Psoas muscle (tissue), 8 donors: ENCODE results near the gene CD79A. TPM values are rescaled to one million over a fixed set of nuclear protein-coding genes. Genes with fewer than 3 reads are reported as not detected.

ENCODE experiments used
- ATAC-seq, 4 donors: fragments of 200-7000 bp; cut with Tn5 transposase; one replicate each; pipeline ENCODE4 v1.9.1; 2020; ENCODE audit warnings: moderate library complexity in 3 of 4, mild to moderate bottlenecking in 2 of 4
- DNase-seq, 2 donors: peaks; one replicate each; pipeline ENCODE4 v3.0.0-alpha.2; 2020
- H3K27ac ChIP-seq: fragments of 200-600 bp; one replicate; pipeline ENCODE4 v1.8.0; 2022
- H3K27me3 ChIP-seq, 3 donors: fragments of 200-600 bp in 1 of 3; one replicate each; pipeline versions ENCODE4 v1.6.1 to v1.8.0; 2013 to 2022; ENCODE audit warnings: low read length in 2 of 3, mild to moderate bottlenecking in 2 of 3, moderate library complexity in 1 of 3; ENCODE audit not compliant: insufficient read depth in 3 of 3
- H3K36me3 ChIP-seq, 2 donors: fragments of 200-600 bp in 1 of 2; one replicate each; pipeline versions ENCODE4 v1.6.1 to v1.8.0; 2013 to 2022; ENCODE audit warnings: low read depth in 1 of 2, mild to moderate bottlenecking in 1 of 2, moderate library complexity in 1 of 2; ENCODE audit not compliant: insufficient read depth in 1 of 2
- H3K4me1 ChIP-seq: fragments of 200-600 bp; one replicate; pipeline ENCODE4 v1.8.0; 2022
- H3K4me3 ChIP-seq: fragments of 200-600 bp; one replicate; pipeline ENCODE4 v1.8.0; 2022; ENCODE audit warnings: mild to moderate bottlenecking
- H3K9me3 ChIP-seq: fragments of 200-600 bp; one replicate; pipeline ENCODE4 v1.8.0; 2022
- WGBS, 3 donors: extraction: QIAGEN DNeasy Blood & Tissue Kit; methylation state at CpG; one replicate each; pipeline versions ENCODE4 v1.1.6 to v1.1.7; 2013; 5-methylcytosine and 5-hydroxymethylcytosine counted together
- intact Hi-C, 2 donors: fragments of 100-400 bp; cut with DNase I; formaldehyde crosslinking; loops; one replicate each; pipeline versions ENCODE4 v1.11.0 to v1.14.2; 2022
- polyA plus RNA-seq, 3 donors: library from polyadenylated mRNA; stranded (reverse); fragments of 200-250 nt; gene quantifications; one replicate each; pipeline ENCODE4 v1.2.3, GENCODE V29; 2013
- total RNA-seq, 4 donors: library from RNA; stranded (reverse); fragmentation: NEBNext Ultra II Directional in 2 of 4; extraction: Animal tissue kit (Norgen Biotek cat#: 25700) in 2 of 4; gene quantifications; one replicate each; pipeline versions ENCODE4 v1.2.1 to v1.2.4, GENCODE V29; 2021 to 2023
- TF ChIP-seq, protein P1 (sequence below): fragments of 200-600 bp; IDR thresholded peaks from one replicate; pipeline ENCODE4 v1.8.0; 2022; ENCODE audit warnings: antibody characterized with exemption
- donor health status: healthy with polysubstance abuse.
- donor health status: DM: no; HTN: no; CAD: no; lungs with moderate emphysema.
- donor health status: Bipolar disorder and iron deficiency.
- donor health status: healthy.
- donor health status: DM: yes; HTN: yes; CAD: no.
- donor health status: DM: no; HTN: no; CAD: no.
- donor health status: DM: no; HTN: no; CAD: no.
- donor health status: DM: yes; HTN: yes; CAD: no.

CD79A gene
- total and polyA plus RNA-seq, 7 donors, result 0.30 to 1.4 (median 0.87) TPM

DNA sequence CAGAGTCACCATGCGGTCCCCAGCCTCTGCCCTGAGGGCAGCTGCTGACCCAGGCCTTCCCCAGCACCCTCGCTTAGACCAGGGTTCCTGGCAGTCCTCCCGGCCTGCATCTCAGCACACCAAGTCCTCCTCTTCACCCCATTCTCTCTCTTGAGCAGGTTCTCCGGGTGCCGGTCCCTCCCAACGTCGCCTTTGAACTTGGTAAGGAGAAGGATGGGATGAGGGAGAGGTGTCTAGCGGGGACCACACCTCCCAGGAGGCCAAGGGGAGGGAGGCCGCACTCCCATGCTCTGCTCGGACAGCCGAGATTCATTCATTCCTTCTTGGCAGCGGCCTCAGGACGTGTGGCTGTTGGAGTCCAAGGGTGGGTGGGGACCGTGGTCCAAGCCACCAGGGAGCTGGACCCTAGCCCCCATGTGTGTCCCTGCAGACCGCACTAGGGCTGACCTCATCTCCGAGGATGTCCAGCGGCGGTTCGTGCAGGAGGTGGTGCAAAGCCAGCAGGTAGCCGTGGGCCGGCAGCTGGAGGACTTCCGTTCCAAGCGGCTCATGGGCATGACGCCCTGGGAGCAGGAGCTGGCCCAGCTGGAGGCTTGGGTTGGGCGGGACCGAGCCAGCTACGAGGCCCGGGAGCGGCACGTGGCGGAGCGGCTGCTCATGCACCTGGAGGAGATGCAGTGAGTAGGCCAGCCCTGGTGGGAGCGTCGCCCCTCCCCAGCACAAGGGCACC, 15.3 kb downstream of the CD79A start:
- H3K4me1 ChIP-seq, result no peaks in the 10 kb centered on the region
- TF ChIP-seq, protein P1, sequence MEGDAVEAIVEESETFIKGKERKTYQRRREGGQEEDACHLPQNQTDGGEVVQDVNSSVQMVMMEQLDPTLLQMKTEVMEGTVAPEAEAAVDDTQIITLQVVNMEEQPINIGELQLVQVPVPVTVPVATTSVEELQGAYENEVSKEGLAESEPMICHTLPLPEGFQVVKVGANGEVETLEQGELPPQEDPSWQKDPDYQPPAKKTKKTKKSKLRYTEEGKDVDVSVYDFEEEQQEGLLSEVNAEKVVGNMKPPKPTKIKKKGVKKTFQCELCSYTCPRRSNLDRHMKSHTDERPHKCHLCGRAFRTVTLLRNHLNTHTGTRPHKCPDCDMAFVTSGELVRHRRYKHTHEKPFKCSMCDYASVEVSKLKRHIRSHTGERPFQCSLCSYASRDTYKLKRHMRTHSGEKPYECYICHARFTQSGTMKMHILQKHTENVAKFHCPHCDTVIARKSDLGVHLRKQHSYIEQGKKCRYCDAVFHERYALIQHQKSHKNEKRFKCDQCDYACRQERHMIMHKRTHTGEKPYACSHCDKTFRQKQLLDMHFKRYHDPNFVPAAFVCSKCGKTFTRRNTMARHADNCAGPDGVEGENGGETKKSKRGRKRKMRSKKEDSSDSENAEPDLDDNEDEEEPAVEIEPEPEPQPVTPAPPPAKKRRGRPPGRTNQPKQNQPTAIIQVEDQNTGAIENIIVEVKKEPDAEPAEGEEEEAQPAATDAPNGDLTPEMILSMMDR, result no peak
- H3K4me3 ChIP-seq, result no peak overlapping the region
- H3K27ac ChIP-seq, result no peak overlapping the region
- DNase-seq, result no peak
- intact Hi-C loops, result no loop called here
- no peak for ATAC-seq
- peaks cover 2 to 42% of the 10 kb centered on the region in 2 donors for H3K36me3 ChIP-seq
- 80 to 83% (median 80%) methylated on average over 34 of the region's 34 CpGs for WGBS, 3 donors
- no peaks in the 10 kb centered on the region for H3K9me3 ChIP-seq
- H3K27me3 ChIP-seq, result no peaks in the 10 kb centered on the region

DNA sequence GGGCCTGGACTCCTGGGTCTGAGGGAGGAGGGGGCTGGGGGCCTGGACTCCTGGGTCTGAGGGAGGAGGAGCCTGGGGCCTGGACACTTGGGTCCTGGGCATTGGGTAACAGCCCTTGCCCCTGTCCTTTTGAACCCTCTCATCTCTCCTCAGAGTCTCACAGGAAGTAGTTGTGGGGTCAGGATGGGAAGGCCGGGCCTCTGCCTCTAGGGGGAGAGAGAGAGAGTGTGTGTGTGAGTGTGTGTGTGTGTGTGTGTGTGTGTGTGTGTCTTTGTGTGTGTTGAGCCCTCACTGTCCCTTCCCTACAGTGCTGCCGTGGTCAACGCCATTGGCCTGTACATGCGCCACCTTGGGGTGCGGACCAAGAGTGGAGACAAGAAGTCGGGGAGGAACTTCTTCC, 16.8 kb downstream of the CD79A start:
- DNase-seq (no peak), ATAC-seq (no peak)
- Histone ChIP-seq H3K9me3 (no peaks in the 10 kb centered on the region), H3K27me3 (no peaks in the 10 kb centered on the region), H3K4me3 (no peak overlapping the region), H3K4me1 (no peaks in the 10 kb centered on the region), H3K36me3 (peaks cover 5 to 53% of the 10 kb centered on the region in 2 donors), H3K27ac (no peak overlapping the region)
- intact Hi-C loops, result no loop called here
- TF ChIP-seq, protein P1, result no peak
- 60 to 91% (median 81%) methylated on average over 5 to 6 of the region's 6 CpGs for WGBS, 3 donors

DNA sequence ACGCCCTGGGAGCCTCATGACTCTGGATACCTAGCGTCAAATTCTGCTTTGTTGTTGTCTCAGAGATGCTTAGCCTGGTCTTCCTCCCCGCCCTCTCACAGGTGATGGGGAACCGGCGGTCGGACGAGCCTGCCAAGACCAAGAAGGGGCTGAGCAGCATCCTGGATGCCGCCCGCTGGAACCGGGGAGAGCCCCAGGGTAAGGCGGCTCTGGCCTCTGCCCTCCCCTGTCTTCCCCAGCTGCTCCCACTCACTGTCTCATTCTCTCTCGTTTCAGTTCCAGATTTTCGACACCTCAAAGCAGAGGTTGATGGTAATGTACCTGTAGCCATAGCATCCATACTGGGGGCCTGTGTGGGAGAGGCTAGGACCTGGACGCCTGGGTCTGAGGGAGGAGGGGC, 17.3 kb downstream of the CD79A start:
- H3K27me3 ChIP-seq, result no peaks in the 10 kb centered on the region
- WGBS, 3 donors, result 82 to 88% (median 83%) methylated on average over 14 of the region's 14 CpGs
- ATAC-seq, result no peak
- H3K27ac ChIP-seq, result no peak overlapping the region
- intact Hi-C loops, result no loop called here
- no peak for DNase-seq
- H3K9me3 ChIP-seq, result no peaks in the 10 kb centered on the region
- H3K4me1 ChIP-seq, result no peaks in the 10 kb centered on the region
- H3K36me3 ChIP-seq, result peaks cover 5 to 53% of the 10 kb centered on the region in 2 donors
- no peak overlapping the region for H3K4me3 ChIP-seq
- TF ChIP-seq, protein P1, result no peak

DNA sequence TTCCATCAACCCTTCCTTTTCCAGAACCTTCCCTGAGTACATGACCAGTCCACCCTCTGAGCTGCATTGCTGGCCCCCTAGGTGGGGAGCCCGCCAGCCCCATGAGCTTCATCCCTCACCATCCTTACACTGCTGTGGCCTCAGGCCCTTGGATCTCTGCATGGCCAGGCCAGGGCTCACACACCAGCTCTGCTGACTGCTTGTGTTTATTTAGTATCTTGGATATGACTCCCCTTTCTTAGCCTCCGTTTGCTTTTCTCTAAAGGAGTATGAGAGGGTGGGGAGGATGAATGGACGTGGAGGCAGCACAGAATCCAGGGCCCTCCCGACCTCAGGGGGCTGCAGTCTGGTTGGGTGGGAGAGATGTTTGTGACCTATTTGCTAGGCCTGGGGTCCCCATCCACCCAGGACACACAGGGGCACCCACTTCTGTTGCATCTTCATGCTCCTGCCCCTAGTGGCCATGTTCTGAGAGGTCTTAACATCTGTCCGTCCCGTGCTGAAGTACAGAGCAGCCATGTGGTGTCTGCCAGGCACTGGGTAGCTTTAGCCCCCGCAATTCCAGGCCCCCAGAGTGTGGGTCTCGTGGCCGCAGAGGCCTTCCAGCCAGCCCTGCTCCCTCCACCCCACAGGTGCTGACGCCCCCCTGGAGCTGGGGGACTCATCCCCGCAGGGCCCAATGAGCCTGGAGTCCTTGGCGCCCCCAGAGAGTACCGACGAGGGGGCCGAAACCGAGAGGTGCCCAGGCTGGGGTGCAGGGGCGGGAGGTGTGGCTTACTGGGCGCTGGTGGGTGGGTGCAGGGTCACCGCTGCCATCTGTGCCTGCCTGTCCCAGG, 18.9 kb downstream of the CD79A start:
- Histone ChIP-seq H3K27me3 (no peaks in the 10 kb centered on the region), H3K4me3 (no peak overlapping the region), H3K27ac (no peak overlapping the region), H3K4me1 (no peaks in the 10 kb centered on the region), H3K9me3 (no peaks in the 10 kb centered on the region), H3K36me3 (peaks cover 5 to 65% of the 10 kb centered on the region in 2 donors)
- ATAC-seq (no peak), DNase-seq (no peak)
- TF ChIP-seq, protein P1, result no peak
- 80 to 82% (median 82%) methylated on average over 19 of the region's 19 CpGs for WGBS, 3 donors
- intact Hi-C loops, result no loop called here
